Measurements from ENCODE around the gene ZNF710.

DNA sequence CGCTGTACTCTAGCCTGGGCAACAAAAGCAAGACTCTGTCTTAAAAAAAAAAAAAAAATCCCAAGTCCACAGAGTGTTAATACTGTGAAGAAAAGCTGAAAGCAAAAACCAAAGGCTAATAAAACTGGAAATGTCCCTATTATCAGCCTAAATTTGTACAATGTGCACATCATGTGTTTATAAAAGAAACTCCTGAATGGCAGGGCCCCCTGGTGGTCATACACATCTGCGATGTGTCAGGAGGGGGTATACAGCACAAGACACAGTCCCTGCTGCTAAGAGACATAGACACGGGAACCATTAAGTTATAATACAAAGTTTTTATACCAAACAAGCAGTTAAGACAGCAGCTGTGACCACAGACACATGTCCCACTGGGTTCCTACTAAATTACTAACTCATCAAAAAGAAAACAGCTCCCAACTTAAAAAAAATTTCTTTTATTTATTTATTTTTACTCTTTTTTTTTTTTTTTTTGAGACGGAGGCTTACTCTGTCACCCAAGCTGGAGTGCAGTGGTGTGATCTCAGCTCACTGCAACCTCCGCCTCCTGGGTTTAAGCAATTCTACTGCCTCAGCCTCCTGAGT lies 70.2 kb downstream of the ZNF710 start:
- TF ChIP-seq, protein P1, sequence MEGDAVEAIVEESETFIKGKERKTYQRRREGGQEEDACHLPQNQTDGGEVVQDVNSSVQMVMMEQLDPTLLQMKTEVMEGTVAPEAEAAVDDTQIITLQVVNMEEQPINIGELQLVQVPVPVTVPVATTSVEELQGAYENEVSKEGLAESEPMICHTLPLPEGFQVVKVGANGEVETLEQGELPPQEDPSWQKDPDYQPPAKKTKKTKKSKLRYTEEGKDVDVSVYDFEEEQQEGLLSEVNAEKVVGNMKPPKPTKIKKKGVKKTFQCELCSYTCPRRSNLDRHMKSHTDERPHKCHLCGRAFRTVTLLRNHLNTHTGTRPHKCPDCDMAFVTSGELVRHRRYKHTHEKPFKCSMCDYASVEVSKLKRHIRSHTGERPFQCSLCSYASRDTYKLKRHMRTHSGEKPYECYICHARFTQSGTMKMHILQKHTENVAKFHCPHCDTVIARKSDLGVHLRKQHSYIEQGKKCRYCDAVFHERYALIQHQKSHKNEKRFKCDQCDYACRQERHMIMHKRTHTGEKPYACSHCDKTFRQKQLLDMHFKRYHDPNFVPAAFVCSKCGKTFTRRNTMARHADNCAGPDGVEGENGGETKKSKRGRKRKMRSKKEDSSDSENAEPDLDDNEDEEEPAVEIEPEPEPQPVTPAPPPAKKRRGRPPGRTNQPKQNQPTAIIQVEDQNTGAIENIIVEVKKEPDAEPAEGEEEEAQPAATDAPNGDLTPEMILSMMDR (IDR thresholded peaks at IDR 0.05) = peak; percentile 62 to 74 (median 68)
- TF ChIP-seq POLR2A (IDR thresholded peaks at IDR 0.05) = no peak
- peak in 1 of 2 donors; percentile 44 for TF ChIP-seq EP300 (IDR thresholded peaks at IDR 0.05)
